ENCODE results near the gene PRIM1.

Gene PRIM1

GRCh38 chr12:56695327-56696101 lies 56.6 kb downstream of the PRIM1 start:
- no peaks in the 10 kb centered on the region for H4K20me1 ChIP-seq (ENCODE audit: insufficient read depth, low read length, poor library complexity, severe bottlenecking)
- no peaks in the 10 kb centered on the region for H3F3A ChIP-seq (ENCODE audit: low read depth)
- no peak overlapping the region for H3K4me3 ChIP-seq (ENCODE audit: low read length, poor library complexity, severe bottlenecking)
- H3K36me3 ChIP-seq (ENCODE audit: insufficient read depth, low read length): no peaks in the 10 kb centered on the region
- H3K9me2 ChIP-seq (replicated peaks; ENCODE audit: low read depth, low read length): no peaks in the 10 kb centered on the region
- H3K4me1 ChIP-seq (ENCODE audit: insufficient read depth, low read length, poor library complexity, severe bottlenecking): peaks cover 4% of the 10 kb centered on the region
- TF ChIP-seq CTCF (conservative IDR thresholded peaks at IDR 0.05; ENCODE audit: low read length) (no peak), EZH2phosphoT487 (IDR thresholded peaks at IDR 0.05; ENCODE audit: borderline replicate concordance) (no peak)
- H3K9ac ChIP-seq (ENCODE audit: low read depth, low read length, poor library complexity, severe bottlenecking): no peak overlapping the region
- H2AFZ ChIP-seq (ENCODE audit: low read length): peak overlapping the region; percentile 79
- no peaks in the 10 kb centered on the region for H3K9me3 ChIP-seq (ENCODE audit: insufficient read depth, low read depth, low read length)
- no peaks in the 10 kb centered on the region for H3K79me2 ChIP-seq (ENCODE audit: insufficient read depth, low read length)
- H3K27me3 ChIP-seq (ENCODE audit: insufficient read depth, low read length, poor library complexity, severe bottlenecking): no peaks in the 10 kb centered on the region
- H3K4me2 ChIP-seq (ENCODE audit: low read depth, low read length, poor library complexity, severe bottlenecking): no peak overlapping the region

GRCh38 chr12:56694161-56694560 lies 58.0 kb downstream of the PRIM1 start:
- Histone ChIP-seq H3K4me2 (ENCODE audit: low read depth, low read length, poor library complexity, severe bottlenecking) (no peak overlapping the region), H3F3A (ENCODE audit: low read depth) (0 out of 2 replicates have a peak, but pooled peaks cover 2% of the 10 kb centered on the region), H3K27me3 (ENCODE audit: insufficient read depth, low read length, poor library complexity, severe bottlenecking) (no peaks in the 10 kb centered on the region), H3K9me2 (replicated peaks; ENCODE audit: low read depth, low read length) (no peaks in the 10 kb centered on the region), H2AFZ (ENCODE audit: low read length) (no peak overlapping the region), H3K4me3 (ENCODE audit: low read length, poor library complexity, severe bottlenecking) (no peak overlapping the region), H3K36me3 (ENCODE audit: insufficient read depth, low read length) (no peaks in the 10 kb centered on the region), H3K4me1 (ENCODE audit: insufficient read depth, low read length, poor library complexity, severe bottlenecking) (peaks cover 9% of the 10 kb centered on the region), H3K9ac (ENCODE audit: low read depth, low read length, poor library complexity, severe bottlenecking) (no peak overlapping the region), H3K79me2 (ENCODE audit: insufficient read depth, low read length) (peaks cover 8% of the 10 kb centered on the region; the same call in 1 of the 2 replicates), H4K20me1 (ENCODE audit: insufficient read depth, low read length, poor library complexity, severe bottlenecking) (no peaks in the 10 kb centered on the region), H3K9me3 (ENCODE audit: insufficient read depth, low read depth, low read length) (no peaks in the 10 kb centered on the region)
- TF ChIP-seq EZH2phosphoT487 (IDR thresholded peaks at IDR 0.05; ENCODE audit: borderline replicate concordance) (no peak), CTCF (conservative IDR thresholded peaks at IDR 0.05; ENCODE audit: low read length) (no peak)

- no peak for TF ChIP-seq EZH2phosphoT487 (IDR thresholded peaks at IDR 0.05; ENCODE audit: borderline replicate concordance)
- TF ChIP-seq CTCF (conservative IDR thresholded peaks at IDR 0.05; ENCODE audit: low read length): no peak
- peaks cover 13% of the 10 kb centered on the region for H3F3A ChIP-seq (ENCODE audit: low read depth)
- peaks cover 53% of the 10 kb centered on the region for H3K79me2 ChIP-seq (ENCODE audit: insufficient read depth, low read length)
These were observed 63.3 kb downstream of the PRIM1 start for GRCh38 chr12:56688846-56689109.

More at GRCh38 chr12:56688846-56689109, 63.3 kb downstream of the PRIM1 start:
- Histone ChIP-seq H3K9me3 (ENCODE audit: insufficient read depth, low read depth, low read length) (no peaks in the 10 kb centered on the region), H3K36me3 (ENCODE audit: insufficient read depth, low read length) (no peaks in the 10 kb centered on the region), H3K4me1 (ENCODE audit: insufficient read depth, low read length, poor library complexity, severe bottlenecking) (peaks cover 25% of the 10 kb centered on the region), H3K4me3 (ENCODE audit: low read length, poor library complexity, severe bottlenecking) (peak overlapping the region; percentile 78), H3K9ac (ENCODE audit: low read depth, low read length, poor library complexity, severe bottlenecking) (peak overlapping the region; percentile 98), H3K27me3 (ENCODE audit: insufficient read depth, low read length, poor library complexity, severe bottlenecking) (peaks cover 9% of the 10 kb centered on the region), H3K4me2 (ENCODE audit: low read depth, low read length, poor library complexity, severe bottlenecking) (peak overlapping the region; percentile 94), H4K20me1 (ENCODE audit: insufficient read depth, low read length, poor library complexity, severe bottlenecking) (peaks cover 38% of the 10 kb centered on the region), H2AFZ (ENCODE audit: low read length) (peak overlapping the region; percentile 49), H3K9me2 (replicated peaks; ENCODE audit: low read depth, low read length) (no peaks in the 10 kb centered on the region)
